Keratinocyte (primary cell): ENCODE measurements around the gene ADGRG2. TPM values are rescaled to one million over a fixed set of nuclear protein-coding genes. Genes with fewer than 3 reads are reported as not detected.

Source experiments
- DNase-seq: peaks from one replicate; pipeline ENCODE4 v3.0.0-alpha.2; 2011; ENCODE audit warnings: low read depth, missing footprints, low spot score
- FAIRE-seq: peaks from 2 replicates; lab custom pipeline; 2011; peaks lifted over from hg19 to GRCh38; lab: Jason Lieb, UNC
- H2AFZ ChIP-seq: 2 replicates; pipeline ENCODE4 v1.6.0; 2012; ENCODE audit warnings: low read length, control low read depth, inconsistent platforms; ENCODE audit not compliant: control insufficient read depth
- H3K27ac ChIP-seq: 2 replicates; pipeline ENCODE4 v1.5.1; 2011; ENCODE audit warnings: low read length; ENCODE audit not compliant: control insufficient read depth, insufficient read depth
- H3K27me3 ChIP-seq: 3 replicates; pipeline ENCODE4 v1.6.0; 2011; ENCODE audit warnings: low read length; ENCODE audit not compliant: control insufficient read depth, insufficient read depth; ENCODE audit errors: extremely low read depth
- H3K36me3 ChIP-seq, 2 experiments: 2 replicates in 1 of 2; 3 replicates in 1 of 2; pipeline ENCODE4 v1.5.1; 2011; ENCODE audit warnings: low read length in 2 of 2, mild to moderate bottlenecking in 1 of 2; ENCODE audit not compliant: control insufficient read depth in 2 of 2, insufficient read depth in 2 of 2; ENCODE audit errors: extremely low read depth in 1 of 2
- H3K4me1 ChIP-seq: 3 replicates; pipeline ENCODE4 v1.5.1; 2011; ENCODE audit warnings: low read length; ENCODE audit not compliant: control insufficient read depth, insufficient read depth; ENCODE audit errors: extremely low read depth
- H3K4me2 ChIP-seq: 3 replicates; pipeline ENCODE4 v1.6.0; 2011; ENCODE audit warnings: low read depth, low read length; ENCODE audit not compliant: control insufficient read depth, insufficient read depth; ENCODE audit errors: extremely low read depth
- H3K4me3 ChIP-seq, 3 experiments: fragments of 200-600 bp in 1 of 3; sonication (generic) in 1 of 3; 2 replicates in 2 of 3; 3 replicates in 1 of 3; pipeline ENCODE4 v1.5.1; 2011 to 2016; ENCODE audit warnings: low read length in 3 of 3, mild to moderate bottlenecking in 3 of 3, control low read depth in 2 of 3, inconsistent platforms in 1 of 3, low read depth in 1 of 3, mixed read lengths in 1 of 3, mixed run types in 1 of 3, moderate library complexity in 1 of 3; ENCODE audit not compliant: control insufficient read depth in 2 of 3, insufficient read depth in 2 of 3; ENCODE audit errors: extremely low read depth in 1 of 3
- H3K79me2 ChIP-seq: 2 replicates; pipeline ENCODE4 v1.6.0; 2012; ENCODE audit warnings: low read length; ENCODE audit not compliant: control insufficient read depth, insufficient read depth
- H3K9ac ChIP-seq: 3 replicates; pipeline ENCODE4 v1.6.0; 2011; ENCODE audit warnings: low read length; ENCODE audit not compliant: control insufficient read depth, insufficient read depth; ENCODE audit errors: extremely low read depth
- H3K9me1 ChIP-seq: 3 replicates; pipeline ENCODE4 v1.6.0; 2011; ENCODE audit warnings: low read length; ENCODE audit not compliant: control insufficient read depth, insufficient read depth; ENCODE audit errors: extremely low read depth
- H3K9me3 ChIP-seq: 2 replicates; pipeline ENCODE4 v1.5.1; 2012; ENCODE audit warnings: low read depth, low read length; ENCODE audit not compliant: control insufficient read depth
- H4K20me1 ChIP-seq: 3 replicates; pipeline ENCODE4 v1.6.0; 2011; ENCODE audit warnings: low read length; ENCODE audit not compliant: control insufficient read depth, insufficient read depth; ENCODE audit errors: extremely low read depth
- CTCF ChIP-seq, 3 experiments: IDR thresholded peaks in 1 of 3; conservative IDR thresholded peaks in 1 of 3; optimal IDR thresholded peaks in 1 of 3; 2 replicates in 2 of 3; 3 replicates in 1 of 3; pipeline versions ENCODE3 to v1.5.1; 2011; ENCODE audit warnings: low read length in 3 of 3, mild to moderate bottlenecking in 3 of 3, moderate library complexity in 2 of 3, control low read depth in 1 of 3, inconsistent platforms in 1 of 3; ENCODE audit not compliant: insufficient read depth in 2 of 3; ENCODE audit errors: extremely low read depth in 1 of 3
- EZH2 ChIP-seq: IDR thresholded peaks from one replicate; pipeline ENCODE4 v1.6.1; 2012; ENCODE audit warnings: inconsistent platforms, mild to moderate bottlenecking, low read length, moderate library complexity
- dilution Hi-C: fragments of 300-500 bp; cut with MboI; formaldehyde crosslinking; loops from one replicate; pipeline ENCODE4 v1.7.0; 2020; ENCODE audit warnings: low sequenced_read_pairs; ENCODE audit not compliant: extremely low pct_ligation_motif_present
- polyA plus RNA-seq, 5 experiments: library from polyadenylated mRNA; depleted of rRNA in 3 of 5; stranded (reverse) in 3 of 5; stranded (forward) in 1 of 5; unstranded in 1 of 5; fragments of >200 nt; gene quantifications; 1 replicate in 1 of 5; 2 replicates in 3 of 5; 3 replicates in 1 of 5; pipeline versions ENCODE4 v1.2.1 to v1.2.3, GENCODE V29; 2011 to 2012; ENCODE audit warnings: missing spikeins in 2 of 5, low read depth in 1 of 5, low replicate concordance in 1 of 5

Gene ADGRG2
- polyA plus RNA-seq, 1 donor (not counting 4 experiments of a cell fraction or from before 2014, with no cell fraction given): 0.20 TPM

GRCh38 chrX:18955676-18956075 is 166.6 kb downstream of the ADGRG2 start:
- H3K9me3 ChIP-seq: no peaks in the 10 kb centered on the region
- H3K4me3 ChIP-seq: no peak overlapping the region
- no peak for FAIRE-seq
- no peak overlapping the region for H2AFZ ChIP-seq
- H3K9me1 ChIP-seq: no peaks in the 10 kb centered on the region
- H4K20me1 ChIP-seq: no peaks in the 10 kb centered on the region
- DNase-seq: no peak
- H3K4me2 ChIP-seq: no peak overlapping the region
- H3K4me1 ChIP-seq: no peaks in the 10 kb centered on the region
- H3K9ac ChIP-seq: no peak overlapping the region
- TF ChIP-seq CTCF (optimal IDR thresholded peaks at IDR 0.05 in 1 of 3, IDR thresholded peaks at IDR 0.05 in 1 of 3, conservative IDR thresholded peaks at IDR 0.05 in 1 of 3; ENCODE audit: extremely low read depth in 1 of 3, insufficient read depth in 2 of 3, low read length in 3 of 3) (no peak), EZH2 (no peak)
- peaks cover 0 to 4% of the 10 kb centered on the region in 2 experiments for H3K36me3 ChIP-seq
- dilution Hi-C loops: no loop called here
- H3K79me2 ChIP-seq: peaks cover 3% of the 10 kb centered on the region
- H3K27ac ChIP-seq: no peak overlapping the region
- no peaks in the 10 kb centered on the region for H3K27me3 ChIP-seq

DNA sequence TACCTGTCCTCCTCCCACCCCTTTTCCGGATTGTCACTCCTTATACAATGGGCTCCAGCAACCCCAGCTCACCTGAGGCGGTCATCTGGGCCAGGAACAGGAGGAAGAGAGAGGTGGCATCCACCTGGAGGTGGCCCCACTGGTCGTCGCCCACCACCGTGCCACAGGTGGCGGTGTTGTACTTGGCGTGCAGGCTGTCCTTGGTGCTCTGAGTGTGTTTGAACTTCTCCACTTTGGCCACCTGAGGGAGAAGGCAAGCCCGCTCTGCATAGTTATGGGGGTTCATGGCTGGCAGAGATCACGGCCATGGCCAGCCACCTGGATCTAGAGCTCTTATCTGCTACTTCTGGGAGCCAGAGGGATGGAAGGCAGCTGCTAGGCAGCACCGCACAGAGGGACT is 171.2 kb downstream of the ADGRG2 start:
- TF ChIP-seq EZH2 (no peak), CTCF (optimal IDR thresholded peaks at IDR 0.05 in 1 of 3, IDR thresholded peaks at IDR 0.05 in 1 of 3, conservative IDR thresholded peaks at IDR 0.05 in 1 of 3; ENCODE audit: extremely low read depth in 1 of 3, insufficient read depth in 2 of 3, low read length in 3 of 3) (peak in 1 of 3 experiments; percentile 36)
- H3K36me3 ChIP-seq: peaks cover 0 to 4% of the 10 kb centered on the region in 2 experiments
- FAIRE-seq (no peak), DNase-seq (no peak)
- no peaks in the 10 kb centered on the region for H3K27me3 ChIP-seq
- H3K27ac ChIP-seq: no peak overlapping the region
- no peaks in the 10 kb centered on the region for H3K9me3 ChIP-seq
- no peak overlapping the region for H3K9ac ChIP-seq
- dilution Hi-C loops: no loop called here
- no peak overlapping the region for H3K4me2 ChIP-seq
- no peaks in the 10 kb centered on the region for H4K20me1 ChIP-seq
- no peaks in the 10 kb centered on the region for H3K79me2 ChIP-seq
- H3K4me1 ChIP-seq: no peaks in the 10 kb centered on the region
- H2AFZ ChIP-seq: no peak overlapping the region
- no peaks in the 10 kb centered on the region for H3K9me1 ChIP-seq
- no peak overlapping the region for H3K4me3 ChIP-seq
